Activated CD4-positive, CD25-positive, alpha-beta regulatory T cell treated with anti-CD3 and anti-CD28 coated beads, Interleukin-2, amount 50 U/mL, for 72 hours (primary cell): ENCODE measurements around the gene ZNF648.
"Not testable (repeated sequence)": the region's sequence is repeated elsewhere in the genome, so short reads cannot be mapped to it uniquely, and the experiment has no call there.

Experiments used
- DNase-seq: peaks from one replicate; pipeline ENCODE4 v3.0.0; 2021

Gene ZNF648

DNA sequence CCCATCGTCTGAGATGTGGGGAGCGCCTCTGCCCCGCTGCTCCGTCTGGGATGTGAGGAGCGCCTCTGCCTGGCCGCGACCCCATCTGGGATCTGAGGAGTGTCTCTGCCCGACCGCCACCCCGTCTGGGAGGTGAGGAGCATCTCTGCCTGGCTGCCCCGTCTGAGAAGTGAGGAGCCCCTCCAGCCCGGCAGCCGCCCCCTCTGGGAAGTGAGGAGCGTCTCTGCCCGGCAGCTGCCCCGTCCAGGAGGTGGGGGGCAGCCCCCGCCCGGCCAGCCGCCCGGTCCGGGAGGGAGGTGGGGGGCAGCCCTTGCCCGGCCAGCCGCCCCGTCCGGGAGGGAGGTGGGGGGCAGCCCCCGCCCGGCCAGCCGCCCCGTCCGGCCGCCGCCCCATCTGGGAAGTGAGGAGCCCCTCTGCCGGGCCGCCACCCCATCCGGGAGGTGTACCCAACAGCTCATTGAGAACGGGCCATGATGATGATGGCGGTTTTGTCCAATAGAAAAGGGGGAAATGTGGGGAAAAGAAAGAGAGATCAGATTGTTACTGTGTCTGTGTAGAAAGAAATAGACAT is 50.6 kb downstream of the ZNF648 start:
- DNase-seq = not testable (repeated sequence)

DNA sequence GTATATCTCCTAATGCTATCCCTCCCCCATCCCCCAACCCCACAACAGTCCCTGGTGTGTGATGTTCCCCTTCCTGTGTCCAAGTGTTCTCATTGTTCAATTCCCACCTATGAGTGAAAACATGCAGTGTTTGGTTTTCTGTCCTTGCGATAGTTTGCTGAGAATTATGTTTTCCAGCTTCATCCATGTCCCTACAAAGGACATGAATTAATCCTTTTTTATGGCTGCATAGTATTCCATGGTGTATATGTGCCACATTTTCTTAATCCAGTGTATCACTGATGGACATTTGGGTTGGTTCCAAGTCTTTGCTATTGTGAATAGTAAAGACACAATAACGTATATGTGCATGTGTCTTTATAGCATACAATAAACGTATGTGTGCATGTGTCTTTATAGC is 56.1 kb downstream of the ZNF648 start:
- not testable (repeated sequence) for DNase-seq

DNA sequence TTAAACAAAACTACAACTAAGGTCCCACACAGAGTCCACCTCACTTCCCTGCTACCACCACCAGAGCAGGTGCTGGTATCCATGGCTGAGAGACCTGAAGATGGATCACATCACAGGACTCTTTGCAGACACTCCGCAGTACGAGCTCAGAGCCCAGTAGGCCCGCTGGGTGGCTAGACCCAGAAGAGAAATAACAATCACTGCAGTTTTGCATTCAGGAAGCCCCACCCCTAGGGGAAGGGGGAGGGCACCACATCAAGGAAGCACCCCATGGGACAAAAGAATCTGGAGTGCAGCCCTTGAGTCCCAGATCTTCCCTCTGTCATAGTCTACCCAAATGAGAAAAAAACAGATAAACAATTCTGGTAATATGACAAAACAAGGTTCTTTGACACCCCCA is 56.9 kb downstream of the ZNF648 start:
- no peak for DNase-seq
